SHP77 (cell line): ENCODE data around the gene C12orf43.

Source experiments
- DNase-seq, 2 experiments: peaks; one replicate each; lab custom pipeline; 2025; lab: John Stamatoyannopoulos, UW

The C12orf43 gene

GRCh38 chr12:120999191-121000120 lies 16.8 kb downstream of the C12orf43 start:
- DNase-seq, result no peak

- no peak for DNase-seq
Measured at GRCh38 chr12:120998435-120998834, 17.9 kb downstream of the C12orf43 start.

GRCh38 chr12:120997448-120997847 lies 18.8 kb downstream of the C12orf43 start:
- DNase-seq, result no peak

GRCh38 chr12:120996133-120996746 lies 20.0 kb downstream of the C12orf43 start:
- no peak for DNase-seq

- DNase-seq, result no peak
Measured at GRCh38 chr12:120994589-120995337, 21.5 kb downstream of the C12orf43 start.

GRCh38 chr12:120994059-120994458 lies 22.2 kb downstream of the C12orf43 start:
- no peak for DNase-seq

- DNase-seq, result no peak
Measured at GRCh38 chr12:120993496-120993895, 22.8 kb downstream of the C12orf43 start.

GRCh38 chr12:120992989-120993388 lies 23.3 kb downstream of the C12orf43 start:
- DNase-seq, result no peak

- DNase-seq, result no peak
Measured at GRCh38 chr12:120991965-120992364, 24.3 kb downstream of the C12orf43 start.

- DNase-seq, result no peak
Measured at GRCh38 chr12:120990487-120991055, 25.7 kb downstream of the C12orf43 start.

GRCh38 chr12:120989687-120990086 lies 26.6 kb downstream of the C12orf43 start:
- DNase-seq, result no peak

- DNase-seq, result no peak
Measured at GRCh38 chr12:120988658-120989057, 27.6 kb downstream of the C12orf43 start.

GRCh38 chr12:120988234-120988633 lies 28.1 kb downstream of the C12orf43 start:
- no peak for DNase-seq

- no peak for DNase-seq
Measured at GRCh38 chr12:120984351-120984898, 31.9 kb downstream of the C12orf43 start.

- DNase-seq, result no peak
Measured at GRCh38 chr12:120983759-120984158, 32.5 kb downstream of the C12orf43 start.

- no peak for DNase-seq
Measured at GRCh38 chr12:120982659-120983058, 33.6 kb downstream of the C12orf43 start.

GRCh38 chr12:120981407-120981941 lies 34.8 kb downstream of the C12orf43 start:
- no peak for DNase-seq

GRCh38 chr12:120980800-120981368 lies 35.4 kb downstream of the C12orf43 start:
- DNase-seq, result no peak

- DNase-seq, result no peak
Measured at GRCh38 chr12:120979862-120980696, 36.2 kb downstream of the C12orf43 start.

GRCh38 chr12:120979220-120979861 lies 36.9 kb downstream of the C12orf43 start:
- no peak for DNase-seq
